Kidney (tissue), 14 donors: ENCODE measurements around the gene P2RY11. TPM values are rescaled to one million over a fixed set of nuclear protein-coding genes. Genes with fewer than 3 reads are reported as not detected.

Experiments used
- DNase-seq, 5 donors: peaks; one replicate each; pipeline ENCODE4 v3.0.0-alpha.2; 2013 to 2020
- FAIRE-seq: peaks from 2 replicates; lab custom pipeline; 2012; peaks lifted over from hg19 to GRCh38; lab: Jason Lieb, UNC
- H3K27ac ChIP-seq, 2 donors: one replicate each; pipeline ENCODE4 v1.7.0; 2013; ENCODE audit warnings: low read depth in 2 of 2, low read length in 2 of 2, inconsistent platforms in 1 of 2
- H3K27me3 ChIP-seq: one replicate; pipeline ENCODE4 v1.7.1; 2013; ENCODE audit warnings: low read length, inconsistent platforms; ENCODE audit not compliant: control insufficient read depth, insufficient read depth
- H3K36me3 ChIP-seq, 3 donors: one replicate each; pipeline versions ENCODE4 v1.7.0 to v1.7.1; 2013; ENCODE audit warnings: low read length in 3 of 3, control low read depth in 1 of 3, inconsistent platforms in 1 of 3; ENCODE audit not compliant: insufficient read depth in 3 of 3, control insufficient read depth in 2 of 3
- H3K4me1 ChIP-seq, 3 donors: one replicate each; pipeline versions ENCODE4 v1.7.0 to v1.7.1; 2013; ENCODE audit warnings: low read length in 3 of 3, inconsistent platforms in 1 of 3, low read depth in 1 of 3; ENCODE audit not compliant: control insufficient read depth in 2 of 3, insufficient read depth in 2 of 3
- H3K4me3 ChIP-seq, 3 donors: one replicate each; pipeline versions ENCODE4 v1.7.0 to v1.8.1; 2013; ENCODE audit warnings: low read length in 3 of 3, control low read depth in 1 of 3, inconsistent platforms in 1 of 3
- H3K9ac ChIP-seq, 3 donors: one replicate each; pipeline versions ENCODE4 v1.7.0 to v1.7.1; 2013; ENCODE audit warnings: low read length in 3 of 3, control low read depth in 1 of 3, inconsistent platforms in 1 of 3
- H3K9me3 ChIP-seq, 3 donors: one replicate each; pipeline versions ENCODE4 v1.7.0 to v1.7.1; 2013; ENCODE audit warnings: low read length in 3 of 3, control low read depth in 1 of 3, inconsistent platforms in 1 of 3; ENCODE audit not compliant: control insufficient read depth in 2 of 3, insufficient read depth in 1 of 3
- intact Hi-C: fragments of 100-400 bp; cut with DNase I; formaldehyde crosslinking; loops from one replicate; pipeline ENCODE4 v1.11.1; 2022
- polyA plus RNA-seq: library from polyadenylated mRNA; stranded (reverse); fragments of 350-450 nt; fragmentation: Illumina TruSeq; extraction: RNeasy Lipid Tissue Mini Kit (QIAGEN cat#74804); gene quantifications from one replicate; pipeline ENCODE4 v1.2.3, GENCODE V29; 2014; ENCODE audit warnings: low read depth, low replicate concordance; ENCODE audit not compliant: insufficient read depth
- total RNA-seq: library from RNA; stranded (reverse); fragmentation: NEBNext Ultra II Directional; extraction: Animal tissue kit (Norgen Biotek cat#: 25700); gene quantifications from one replicate; pipeline ENCODE4 v1.2.1, GENCODE V29; 2021
- TF ChIP-seq, protein P1 (sequence below): IDR thresholded peaks from 3 replicates; pipeline ENCODE4 v1.5.1; 2012; ENCODE audit warnings: mild to moderate bottlenecking, moderate library complexity, borderline replicate concordance; ENCODE audit not compliant: insufficient read depth; ENCODE audit errors: extremely low read depth
- donor health status: control.
- donor health status: control.
- donor health status: control.
- donor health status: control.
- donor health status: control.
- donor health status: DM: yes; HTN: yes; CAD: no.
- donor health status: Normal renal cell carcinoma (clear cell type).

Gene P2RY11
- total and polyA plus RNA-seq, 2 donors from 2014 or later: 3.7 to 17.3 TPM

GRCh38 chr19:10149427-10149826 lies 37.9 kb downstream of the P2RY11 start:
- no peak overlapping the region for H3K4me3 ChIP-seq
- H3K9ac ChIP-seq: no peak overlapping the region
- no peaks in the 10 kb centered on the region for H3K27me3 ChIP-seq
- no peak for FAIRE-seq
- TF ChIP-seq, protein P1, sequence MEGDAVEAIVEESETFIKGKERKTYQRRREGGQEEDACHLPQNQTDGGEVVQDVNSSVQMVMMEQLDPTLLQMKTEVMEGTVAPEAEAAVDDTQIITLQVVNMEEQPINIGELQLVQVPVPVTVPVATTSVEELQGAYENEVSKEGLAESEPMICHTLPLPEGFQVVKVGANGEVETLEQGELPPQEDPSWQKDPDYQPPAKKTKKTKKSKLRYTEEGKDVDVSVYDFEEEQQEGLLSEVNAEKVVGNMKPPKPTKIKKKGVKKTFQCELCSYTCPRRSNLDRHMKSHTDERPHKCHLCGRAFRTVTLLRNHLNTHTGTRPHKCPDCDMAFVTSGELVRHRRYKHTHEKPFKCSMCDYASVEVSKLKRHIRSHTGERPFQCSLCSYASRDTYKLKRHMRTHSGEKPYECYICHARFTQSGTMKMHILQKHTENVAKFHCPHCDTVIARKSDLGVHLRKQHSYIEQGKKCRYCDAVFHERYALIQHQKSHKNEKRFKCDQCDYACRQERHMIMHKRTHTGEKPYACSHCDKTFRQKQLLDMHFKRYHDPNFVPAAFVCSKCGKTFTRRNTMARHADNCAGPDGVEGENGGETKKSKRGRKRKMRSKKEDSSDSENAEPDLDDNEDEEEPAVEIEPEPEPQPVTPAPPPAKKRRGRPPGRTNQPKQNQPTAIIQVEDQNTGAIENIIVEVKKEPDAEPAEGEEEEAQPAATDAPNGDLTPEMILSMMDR: no peak
- H3K9me3 ChIP-seq: no peaks in the 10 kb centered on the region
- peaks cover 9 to 38% (median 31%) of the 10 kb centered on the region in 3 donors for H3K36me3 ChIP-seq
- no peak overlapping the region for H3K27ac ChIP-seq
- H3K4me1 ChIP-seq: no peaks in the 10 kb centered on the region
- intact Hi-C loops: no loop called here
- DNase-seq: no peak

DNA sequence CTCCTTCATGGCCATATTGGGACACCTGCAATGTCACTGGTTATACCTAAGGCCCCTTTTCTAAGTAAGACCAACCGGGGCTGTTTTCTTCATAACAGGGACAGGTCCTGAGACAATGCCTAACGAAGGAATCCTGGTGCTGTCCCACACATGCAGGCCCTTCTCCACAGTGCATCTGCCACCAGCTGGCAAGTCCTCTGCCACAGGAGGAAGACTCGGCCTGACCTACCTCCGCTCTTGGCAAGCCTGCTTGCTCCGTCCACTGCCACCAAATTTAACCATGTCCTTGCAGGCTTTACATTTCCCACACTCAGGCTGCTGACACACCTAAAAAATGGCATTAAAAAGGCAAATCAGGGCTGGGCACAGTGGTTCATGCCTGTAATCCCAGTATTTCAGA lies 40.0 kb downstream of the P2RY11 start:
- FAIRE-seq (no peak), DNase-seq (no peak)
- H3K9ac ChIP-seq: no peak overlapping the region
- H3K36me3 ChIP-seq: peaks cover 7 to 26% (median 24%) of the 10 kb centered on the region in 3 donors
- TF ChIP-seq, protein P1: no peak
- no peak overlapping the region for H3K4me3 ChIP-seq
- H3K27ac ChIP-seq: no peak overlapping the region
- intact Hi-C loops: no loop called here
- no peaks in the 10 kb centered on the region for H3K9me3 ChIP-seq
- H3K27me3 ChIP-seq: no peaks in the 10 kb centered on the region
- H3K4me1 ChIP-seq: no peaks in the 10 kb centered on the region

DNA sequence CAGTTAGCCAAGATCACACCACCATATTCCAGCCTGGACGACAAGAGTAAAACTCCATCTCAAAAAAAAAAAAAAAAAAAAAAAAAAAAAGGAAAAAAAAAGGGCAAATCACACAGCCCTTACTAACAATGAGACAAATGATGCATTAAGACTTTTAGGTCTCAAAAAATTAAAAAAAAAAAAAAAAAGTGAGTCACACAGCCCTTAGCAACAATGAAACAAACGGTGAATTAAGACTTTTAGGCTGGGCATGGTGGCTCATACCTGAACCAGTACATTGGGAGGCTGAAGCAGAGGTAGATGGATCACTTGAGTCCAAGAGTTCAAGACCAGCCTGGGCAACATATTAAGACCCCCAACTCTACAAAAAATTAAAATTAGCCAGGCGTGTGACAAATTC lies 40.6 kb downstream of the P2RY11 start:
- Histone ChIP-seq H3K9ac (no peak overlapping the region), H3K4me3 (no peak overlapping the region), H3K9me3 (no peaks in the 10 kb centered on the region), H3K36me3 (peaks cover 7 to 26% (median 25%) of the 10 kb centered on the region in 3 donors), H3K27me3 (no peaks in the 10 kb centered on the region), H3K4me1 (no peaks in the 10 kb centered on the region), H3K27ac (no peak overlapping the region)
- intact Hi-C loops: no loop called here
- FAIRE-seq (no peak), DNase-seq (no peak)
- TF ChIP-seq, protein P1: no peak

GRCh38 chr19:10155839-10156238 lies 44.3 kb downstream of the P2RY11 start:
- no peaks in the 10 kb centered on the region for H3K9me3 ChIP-seq
- H3K27ac ChIP-seq: no peak overlapping the region
- no peak overlapping the region for H3K9ac ChIP-seq
- no peak overlapping the region for H3K4me3 ChIP-seq
- DNase-seq (no peak), FAIRE-seq (no peak)
- H3K27me3 ChIP-seq: no peaks in the 10 kb centered on the region
- intact Hi-C loops: no loop called here
- TF ChIP-seq, protein P1: no peak
- no peaks in the 10 kb centered on the region for H3K4me1 ChIP-seq
- peaks cover 4 to 28% (median 20%) of the 10 kb centered on the region in 3 donors for H3K36me3 ChIP-seq
